HG03571 (cell line): ENCODE measurements around the gene GPI.
"Not testable (repeated sequence)": the region's sequence is repeated elsewhere in the genome, so short reads cannot be mapped to it uniquely, and the experiment has no call there.

ENCODE experiments used
- ATAC-seq: cut with Tn5 transposase; IDR thresholded peaks from one replicate; pipeline ENCODE4 v1.9.1; 2021; ENCODE audit not compliant: unreplicated experiment

Gene GPI

DNA sequence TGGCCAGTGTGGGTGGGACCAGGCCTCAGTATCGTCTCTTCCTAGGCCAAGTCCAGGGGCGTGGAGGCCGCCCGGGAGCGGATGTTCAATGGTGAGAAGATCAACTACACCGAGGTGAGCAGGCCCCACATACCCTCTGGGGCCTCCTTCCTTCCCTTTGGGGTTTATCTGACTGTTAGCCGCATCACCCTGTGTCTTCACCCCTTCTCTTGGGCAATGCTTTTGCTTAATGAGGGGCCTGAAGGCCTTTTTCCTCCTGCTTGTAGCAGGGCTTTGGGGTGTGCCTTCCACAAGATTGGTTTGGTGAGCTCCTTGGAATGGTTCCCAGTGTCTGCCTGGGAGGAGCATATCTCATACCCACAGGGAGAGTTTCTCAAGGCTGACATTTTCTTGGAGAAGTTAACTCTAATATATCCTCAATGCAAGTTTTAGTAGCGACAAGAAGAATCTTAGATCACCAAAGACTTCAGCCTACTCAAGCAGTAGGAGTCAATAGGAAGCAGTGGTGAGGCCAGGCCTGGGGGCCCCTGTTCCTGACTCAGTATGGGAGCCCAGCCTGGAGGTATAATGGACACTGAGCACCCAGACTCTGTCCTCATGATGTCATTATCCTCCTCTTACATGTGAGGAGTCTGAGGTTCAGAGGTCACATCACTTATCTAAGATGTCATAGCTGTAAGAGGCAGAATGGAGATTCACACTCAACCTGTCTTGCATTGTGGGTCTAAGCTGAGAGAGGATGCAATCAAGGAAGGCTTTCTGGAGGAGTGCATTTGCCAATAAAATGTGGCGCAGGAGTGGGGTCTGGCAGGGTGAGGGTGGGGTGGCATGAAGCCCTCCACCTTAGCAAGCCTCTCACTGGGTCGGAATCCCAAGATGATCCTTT, 2.0 kb downstream of the GPI start:
- ATAC-seq: no peak

DNA sequence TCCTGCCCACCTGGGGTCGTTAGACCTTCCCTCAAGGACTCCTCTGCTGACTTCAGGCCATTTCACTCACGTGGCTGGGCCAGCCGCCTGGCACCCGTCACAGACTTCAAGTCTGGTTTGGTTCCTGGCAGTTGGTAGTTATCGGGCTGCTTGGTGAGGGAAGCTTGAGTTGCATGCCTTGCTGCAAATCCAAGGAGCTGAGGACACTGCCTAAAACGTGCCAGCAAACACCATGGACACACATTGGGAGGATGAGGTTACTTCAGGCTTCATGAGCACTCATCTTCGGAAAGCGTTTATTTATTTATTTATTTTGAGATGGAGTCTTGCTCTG, 2.6 kb downstream of the GPI start:
- no peak for ATAC-seq

DNA sequence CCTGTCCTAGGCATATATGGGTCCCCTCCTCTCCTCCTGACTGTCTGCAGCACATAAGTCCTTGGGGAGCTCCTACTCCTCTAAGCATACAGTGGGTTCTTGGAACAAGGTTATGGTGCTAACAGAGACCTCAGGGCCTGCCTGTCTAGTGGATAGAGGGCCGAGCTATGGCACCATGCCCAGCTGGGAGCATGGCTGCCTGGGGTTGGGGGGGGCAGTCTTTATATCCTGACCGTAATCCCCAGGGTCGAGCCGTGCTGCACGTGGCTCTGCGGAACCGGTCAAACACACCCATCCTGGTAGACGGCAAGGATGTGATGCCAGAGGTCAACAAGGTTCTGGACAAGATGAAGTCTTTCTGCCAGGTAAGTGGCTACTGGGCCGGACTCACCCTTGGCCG, 3.3 kb downstream of the GPI start:
- no peak for ATAC-seq

DNA sequence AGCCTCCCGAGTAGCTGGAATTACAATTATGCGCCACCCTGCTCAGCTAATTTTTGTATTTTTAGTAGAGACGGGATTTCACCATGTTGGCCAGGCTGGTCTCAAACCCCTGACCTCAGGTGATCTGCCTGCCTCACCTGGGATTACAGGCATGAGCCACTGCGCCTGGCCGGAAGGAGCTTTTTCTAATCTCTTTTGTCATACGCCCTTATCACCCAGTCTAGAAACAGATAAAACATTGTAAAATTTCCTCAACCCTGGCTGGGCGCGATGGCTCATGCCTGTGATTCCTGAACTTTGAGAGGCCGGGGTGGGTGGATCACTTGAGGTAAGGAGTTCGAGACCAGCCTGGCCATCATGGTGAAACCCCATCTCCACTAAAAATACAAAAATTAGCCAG, 4.2 kb downstream of the GPI start:
- ATAC-seq: not testable (repeated sequence)

DNA sequence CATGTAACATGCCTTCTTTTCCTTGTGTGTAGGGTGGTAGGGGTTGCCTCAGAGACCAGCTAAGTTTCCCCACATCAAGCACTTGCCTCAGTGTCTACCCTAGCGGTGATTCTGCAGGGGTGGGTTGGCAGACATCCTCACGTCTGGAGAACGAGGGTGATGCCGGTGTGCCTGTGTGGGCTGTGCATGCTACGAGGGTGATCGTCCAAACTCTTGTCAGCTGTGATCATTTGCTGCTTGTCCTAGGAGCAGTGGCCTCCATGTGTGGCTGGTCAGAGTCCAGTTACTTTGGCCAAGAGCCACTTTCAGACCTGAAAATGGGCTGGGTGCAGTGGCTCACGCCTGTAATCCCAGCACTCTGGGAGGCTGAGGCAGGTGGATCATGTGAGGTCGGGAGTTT, 5.1 kb downstream of the GPI start:
- no peak for ATAC-seq

DNA sequence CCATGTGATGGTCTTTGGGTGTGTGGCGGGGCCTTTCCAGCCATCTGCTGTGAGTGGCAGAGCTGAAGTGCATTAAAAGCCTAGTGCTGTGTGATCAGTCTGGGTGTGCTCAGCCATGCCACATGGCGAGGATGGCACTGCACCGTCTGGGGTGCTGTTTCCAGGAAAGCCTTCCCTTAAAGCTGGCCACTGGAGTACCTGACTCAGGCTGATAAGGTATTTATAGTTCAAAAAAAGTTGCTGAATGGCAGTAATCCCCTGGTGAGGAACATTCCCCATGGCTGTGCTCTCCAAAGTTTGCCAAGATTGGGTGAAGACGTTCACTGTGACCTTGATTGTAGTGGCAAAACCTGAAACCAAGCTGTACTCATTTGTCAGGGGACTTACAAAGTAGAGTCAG, 6.0 kb downstream of the GPI start:
- no peak for ATAC-seq

DNA sequence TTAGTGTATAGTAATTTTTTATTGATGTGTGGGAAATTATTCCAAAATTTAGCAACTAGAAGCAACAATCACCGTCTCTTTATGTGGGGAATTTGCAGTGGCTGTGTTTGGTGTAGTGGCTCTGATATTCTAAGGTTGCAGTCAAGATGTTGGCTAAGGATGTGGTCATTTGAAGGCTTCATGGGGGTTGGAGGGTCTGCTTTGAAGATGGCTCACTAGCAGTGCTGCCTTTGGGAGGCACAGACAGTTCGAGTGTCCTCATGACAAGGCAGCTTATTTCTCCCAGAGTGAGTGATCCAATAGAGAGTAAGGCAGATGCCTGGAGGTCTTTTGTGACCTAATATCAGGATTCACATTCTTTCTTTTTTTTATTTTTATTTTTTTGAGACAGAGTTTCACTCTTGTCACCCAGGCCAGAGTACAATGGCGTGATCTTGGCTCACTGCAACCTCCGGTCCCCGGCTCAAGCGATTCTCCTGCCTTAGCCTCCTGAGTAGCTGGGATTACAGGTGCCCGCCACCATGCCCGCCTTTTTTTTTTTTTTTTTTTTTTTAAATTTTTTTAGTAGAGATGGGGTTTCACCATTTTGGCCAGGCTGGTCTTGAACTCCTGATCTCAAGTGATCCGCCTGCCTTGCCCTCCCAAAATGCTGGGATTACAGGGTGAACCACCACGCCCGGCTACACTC, 8.7 kb downstream of the GPI start:
- ATAC-seq: no peak

DNA sequence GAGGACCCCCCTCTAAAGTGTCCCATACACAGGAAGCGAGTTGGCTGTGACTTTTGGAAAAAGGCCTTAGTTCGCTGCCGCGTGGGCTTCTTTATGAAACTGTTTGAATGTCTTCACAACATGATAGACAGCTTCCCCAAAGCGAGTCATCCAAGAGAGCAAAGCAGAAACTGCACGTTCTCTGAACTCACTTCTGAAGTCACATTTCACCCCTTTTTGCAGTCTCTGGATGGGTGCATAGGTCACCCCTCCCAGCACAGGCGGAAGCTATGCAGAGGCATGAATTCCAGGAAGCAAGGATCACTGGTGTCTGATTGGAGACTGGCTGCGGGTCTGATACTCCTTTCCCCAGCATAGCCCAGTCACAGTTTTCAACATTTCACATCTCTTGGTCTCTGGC, 10.6 kb downstream of the GPI start:
- no peak for ATAC-seq

DNA sequence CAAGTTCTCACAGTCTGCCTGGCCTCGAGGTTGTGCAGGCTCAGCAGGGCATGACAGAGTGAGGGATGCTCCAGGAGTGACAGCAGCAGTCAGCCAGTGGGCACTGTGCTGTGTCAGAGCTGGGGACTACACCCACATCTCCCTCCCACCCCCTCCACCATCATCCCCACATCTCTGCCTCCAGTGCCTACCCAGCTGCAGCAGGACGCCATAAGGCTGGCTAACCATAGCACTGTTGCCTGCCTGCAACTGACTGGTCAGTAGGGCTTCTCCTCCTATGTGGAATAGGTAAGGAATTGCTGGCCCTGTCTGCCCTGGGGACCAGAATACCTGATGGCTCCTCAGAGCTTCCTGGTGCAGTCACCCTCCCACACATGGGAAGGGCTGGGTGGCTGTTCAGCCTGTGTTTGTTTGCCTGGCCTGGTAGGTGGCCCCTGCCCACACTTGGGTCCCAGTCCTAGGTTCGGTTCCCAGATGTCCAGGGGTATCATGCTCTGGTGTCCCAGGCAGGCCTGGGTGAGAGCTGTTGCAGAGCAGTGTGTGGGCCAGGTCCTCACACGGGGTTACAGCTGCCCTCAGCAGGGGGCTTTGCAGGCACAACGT, 15.7 kb downstream of the GPI start:
- ATAC-seq: no peak

DNA sequence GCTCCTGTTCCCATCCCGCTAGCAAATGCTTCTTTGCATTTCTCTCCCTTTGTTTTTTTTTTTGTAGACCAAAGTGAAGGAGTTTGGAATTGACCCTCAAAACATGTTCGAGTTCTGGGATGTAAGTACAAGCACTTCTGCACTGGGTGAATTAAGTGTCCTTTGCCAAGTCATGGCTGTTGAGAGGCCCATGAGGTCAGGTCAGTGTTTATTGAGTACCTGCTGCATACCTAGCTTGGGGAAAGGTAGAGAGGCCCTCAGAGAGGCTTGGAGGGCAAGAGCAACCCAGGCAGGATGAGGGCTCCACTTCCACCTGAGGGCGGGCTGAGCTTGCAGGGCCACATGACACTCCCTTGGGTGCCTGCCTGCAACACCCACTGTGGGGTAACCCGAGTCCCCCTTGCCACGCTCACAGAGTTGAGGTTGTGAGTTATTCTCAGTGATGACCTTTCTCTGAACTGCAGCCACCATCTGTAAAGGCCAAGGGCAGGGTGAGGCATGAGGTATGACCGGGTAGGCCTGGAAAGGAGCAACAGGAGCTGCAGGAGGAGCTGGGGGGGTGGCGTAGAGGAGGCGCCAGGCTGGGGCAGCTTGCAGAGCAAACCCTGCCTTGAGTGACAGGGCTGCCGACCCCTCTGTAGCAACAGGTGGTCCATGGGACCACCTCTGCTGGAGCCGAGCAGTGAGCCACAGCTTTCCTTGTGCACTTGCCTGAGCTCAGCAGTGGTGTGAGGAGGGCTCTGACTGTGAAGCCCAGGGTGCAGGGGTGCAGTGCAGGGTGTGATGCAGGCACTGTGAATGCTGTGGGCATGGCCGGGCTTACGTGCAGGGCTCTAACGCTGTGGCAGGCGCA, 16.6 kb downstream of the GPI start:
- ATAC-seq: no peak

DNA sequence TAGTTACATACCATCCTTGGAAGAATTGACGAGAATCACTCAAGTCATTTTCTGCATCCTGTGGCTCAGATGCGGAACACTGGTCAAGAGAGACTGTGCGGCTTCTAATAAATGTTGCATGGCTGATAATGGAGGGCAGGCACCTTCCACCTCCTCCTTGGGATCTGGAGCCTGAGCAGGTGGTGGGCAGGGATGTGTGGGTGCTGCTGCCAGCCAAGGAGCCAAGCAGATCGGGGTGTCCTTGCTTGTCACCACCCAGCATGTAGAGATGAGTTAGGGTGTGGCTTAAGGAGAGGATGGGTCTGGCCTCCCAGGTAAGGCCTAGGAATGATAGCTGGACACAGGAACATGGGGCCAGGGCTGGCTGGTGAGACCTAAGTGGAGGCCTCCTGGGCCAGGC, 17.5 kb downstream of the GPI start:
- ATAC-seq: no peak

DNA sequence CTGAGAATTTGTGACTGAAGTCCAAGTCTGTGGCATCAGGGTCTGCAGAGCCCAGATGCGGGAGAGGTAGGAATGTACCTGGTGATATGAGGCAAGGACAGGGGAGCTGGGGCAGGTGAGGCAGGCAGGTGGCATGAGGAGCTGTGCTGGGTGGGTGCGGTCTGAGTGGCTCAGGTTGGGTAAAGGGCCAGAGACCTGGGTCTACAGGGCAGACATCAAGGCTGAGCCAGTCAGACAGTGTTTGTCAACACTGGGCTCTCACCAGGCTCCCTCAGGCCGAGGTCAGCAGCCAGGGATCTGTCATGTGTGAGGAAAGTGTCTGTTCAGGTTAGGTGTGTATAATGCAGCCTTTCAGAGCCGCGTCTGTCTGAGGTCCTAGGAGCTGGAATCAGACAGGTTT, 18.6 kb downstream of the GPI start:
- ATAC-seq: no peak

DNA sequence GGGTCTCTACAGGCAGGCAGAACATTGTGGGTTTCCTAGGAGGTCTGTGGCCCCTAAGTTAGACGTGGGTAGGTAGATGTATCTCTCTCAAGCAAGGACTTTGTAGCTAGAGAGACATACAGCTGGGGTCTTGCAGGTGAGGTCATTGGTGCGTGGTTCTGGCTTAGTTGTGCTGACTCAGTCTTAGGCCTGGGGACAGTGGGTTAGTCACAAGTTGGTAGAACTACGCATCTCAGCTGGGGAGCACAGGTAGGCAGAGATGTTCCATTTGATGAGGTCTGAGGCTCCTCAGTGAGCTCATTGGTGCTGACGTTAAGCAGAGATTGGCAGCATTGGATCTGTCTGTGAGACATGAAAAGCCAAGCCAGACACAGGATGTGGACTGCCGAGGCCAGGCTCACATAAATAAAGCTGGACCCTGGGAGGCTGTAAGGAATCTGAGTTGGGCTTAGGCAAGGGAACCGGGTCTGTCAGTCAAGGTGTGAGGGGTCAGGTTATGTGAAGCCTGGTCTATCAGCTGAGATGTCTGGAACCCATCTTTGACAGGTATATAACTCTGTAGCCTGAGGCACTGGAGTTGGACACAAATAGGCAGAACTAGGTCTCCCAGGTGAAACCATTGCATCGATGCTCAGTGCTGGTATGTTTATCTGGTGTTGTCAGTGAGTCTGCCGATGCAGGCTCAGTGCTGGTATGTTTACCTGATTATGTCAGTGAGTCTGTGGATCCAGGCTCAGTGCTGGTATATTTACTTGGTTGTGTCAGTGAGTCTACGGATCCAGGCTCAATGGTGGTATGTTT, 21.8 kb downstream of the GPI start:
- ATAC-seq: no peak

DNA sequence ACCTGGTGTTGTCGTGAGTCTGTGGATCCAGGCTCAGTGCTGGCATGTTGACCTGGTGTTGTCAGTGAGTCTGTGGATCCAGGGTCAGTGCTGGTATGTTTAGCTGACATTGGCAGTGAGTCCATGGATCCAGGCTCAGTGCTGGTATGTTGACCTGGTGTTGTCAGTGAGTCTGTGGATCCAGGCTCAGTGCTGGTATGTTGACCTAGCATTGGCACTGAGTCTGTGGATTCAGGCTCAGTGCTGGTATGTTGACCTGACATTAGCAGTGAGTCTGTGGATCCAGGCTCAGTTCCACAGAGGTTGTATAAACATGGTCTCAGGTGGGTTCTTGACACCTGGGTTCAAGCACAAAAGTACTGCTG, 22.4 kb downstream of the GPI start:
- ATAC-seq: no peak

DNA sequence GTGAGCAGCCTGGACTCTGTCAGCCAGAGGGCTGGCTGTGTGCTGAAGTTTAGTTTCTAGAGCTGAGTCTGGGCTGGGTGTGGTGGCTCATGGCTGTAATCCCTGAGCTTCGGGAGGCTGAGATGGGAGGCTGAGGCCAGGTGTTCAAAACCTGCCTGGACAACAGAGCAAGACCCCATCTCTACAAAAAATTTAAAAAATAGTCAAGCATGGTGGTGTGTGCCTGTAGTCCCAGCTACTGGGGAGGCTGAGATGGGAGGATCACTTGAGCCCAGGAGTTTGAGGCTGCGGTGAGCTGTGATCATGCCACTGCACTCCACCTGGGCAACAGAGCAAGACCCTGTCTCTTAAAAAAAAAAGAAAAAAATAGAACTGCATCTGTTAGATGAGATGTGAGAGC, 23.7 kb downstream of the GPI start:
- not testable (repeated sequence) for ATAC-seq

DNA sequence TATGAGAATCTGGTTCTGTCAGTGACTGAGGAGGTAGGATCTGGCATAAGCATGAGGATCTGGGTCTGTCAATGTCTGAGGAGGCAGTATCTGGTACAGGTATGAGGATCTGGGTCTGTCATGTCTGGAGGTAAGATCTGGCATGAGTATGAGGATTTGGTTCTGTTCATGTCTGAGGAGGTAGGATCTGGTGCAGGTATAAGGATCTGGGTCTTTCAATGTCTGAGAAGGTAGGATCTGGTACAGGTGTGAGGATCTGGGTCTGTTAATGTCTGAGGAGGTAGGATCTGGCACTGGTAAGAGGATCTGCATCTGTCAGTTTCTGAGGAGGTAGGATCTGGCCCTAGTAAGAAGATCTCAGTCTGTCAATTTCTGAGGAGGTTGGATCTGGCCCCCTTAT, 26.8 kb downstream of the GPI start:
- no peak for ATAC-seq

DNA sequence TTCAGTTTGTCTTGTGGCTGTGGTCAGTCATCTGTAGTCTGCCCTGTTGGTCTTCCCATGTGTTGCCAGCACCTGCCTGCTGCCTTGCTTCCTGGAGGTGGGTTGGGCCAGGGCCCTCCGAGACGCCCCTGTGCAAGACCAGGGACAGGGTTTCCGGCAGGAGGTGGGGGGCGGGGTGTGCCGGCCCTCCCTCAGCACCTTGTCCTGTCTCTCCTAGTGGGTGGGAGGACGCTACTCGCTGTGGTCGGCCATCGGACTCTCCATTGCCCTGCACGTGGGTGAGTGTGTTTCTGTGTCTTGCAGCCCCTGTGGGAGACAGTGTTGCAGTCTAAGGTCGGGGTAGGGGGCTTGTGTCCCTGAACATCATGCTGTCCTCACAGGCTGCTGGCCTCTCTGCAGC, 28.0 kb downstream of the GPI start:
- no peak for ATAC-seq

DNA sequence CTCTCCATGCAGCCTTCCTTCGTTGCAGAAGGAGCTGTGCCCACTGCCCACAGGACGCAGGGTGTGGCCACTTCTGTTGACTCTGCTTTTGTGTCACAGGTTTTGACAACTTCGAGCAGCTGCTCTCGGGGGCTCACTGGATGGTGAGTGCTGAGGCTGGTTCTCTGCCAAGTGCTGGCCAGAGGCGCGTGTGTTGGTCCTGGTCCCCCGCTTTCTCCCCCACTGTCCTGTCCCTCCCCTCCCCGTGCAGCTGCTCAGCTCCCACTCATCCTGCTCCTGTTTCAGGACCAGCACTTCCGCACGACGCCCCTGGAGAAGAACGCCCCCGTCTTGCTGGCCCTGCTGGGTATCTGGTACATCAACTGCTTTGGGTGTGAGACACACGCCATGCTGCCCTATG, 28.6 kb downstream of the GPI start:
- no peak for ATAC-seq

DNA sequence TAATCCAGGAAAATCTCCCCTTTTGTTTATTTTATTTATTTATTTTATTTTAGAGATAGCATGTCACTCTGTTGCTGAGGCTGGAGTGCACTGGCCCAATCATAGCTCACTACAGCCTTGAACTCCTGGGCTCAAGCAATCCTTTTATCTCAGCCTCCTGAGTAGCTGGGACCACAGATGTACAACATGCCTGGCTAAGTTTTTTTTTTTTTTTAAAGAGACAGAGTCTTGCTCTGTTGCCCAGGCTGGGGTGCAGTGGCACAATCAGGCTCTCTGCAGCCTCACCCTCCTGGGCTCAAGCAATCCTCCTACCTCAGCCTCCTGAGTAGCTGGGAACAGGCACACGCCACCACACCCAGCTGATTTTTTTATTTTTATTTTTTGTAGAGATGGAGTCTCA, 32.9 kb downstream of the GPI start:
- ATAC-seq: no peak

DNA sequence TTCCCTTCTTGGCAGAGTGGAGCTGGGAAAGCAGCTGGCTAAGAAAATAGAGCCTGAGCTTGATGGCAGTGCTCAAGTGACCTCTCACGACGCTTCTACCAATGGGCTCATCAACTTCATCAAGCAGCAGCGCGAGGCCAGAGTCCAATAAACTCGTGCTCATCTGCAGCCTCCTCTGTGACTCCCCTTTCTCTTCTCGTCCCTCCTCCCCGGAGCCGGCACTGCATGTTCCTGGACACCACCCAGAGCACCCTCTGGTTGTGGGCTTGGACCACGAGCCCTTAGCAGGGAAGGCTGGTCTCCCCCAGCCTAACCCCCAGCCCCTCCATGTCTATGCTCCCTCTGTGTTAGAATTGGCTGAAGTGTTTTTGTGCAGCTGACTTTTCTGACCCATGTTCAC, 34.9 kb downstream of the GPI start:
- no peak for ATAC-seq

DNA sequence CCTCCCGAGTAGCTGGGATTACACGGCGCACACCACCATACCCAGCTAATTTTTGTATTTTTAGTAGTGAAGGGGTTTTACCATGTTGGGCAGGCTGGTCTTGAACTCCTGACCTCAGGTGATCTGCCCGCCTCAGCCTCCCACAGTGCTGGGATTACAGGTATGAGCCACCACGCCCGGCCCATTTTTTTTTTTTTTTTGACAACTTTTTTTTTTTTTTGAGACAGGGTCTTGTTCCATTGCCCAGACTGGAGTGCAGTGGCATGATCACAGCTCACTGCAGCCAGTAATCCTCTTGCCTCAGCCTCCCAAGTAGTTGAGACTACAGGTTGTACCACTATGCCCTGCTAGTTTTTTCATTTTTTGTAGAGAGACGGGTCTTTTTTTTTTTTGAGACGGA, 35.8 kb downstream of the GPI start:
- ATAC-seq: not testable (repeated sequence)
